GM12891 (cell line): Measurements from ENCODE around the gene FIGN.

ENCODE experiments used
- DNase-seq: peaks from one replicate; pipeline ENCODE4 v3.0.0; 2011; ENCODE audit warnings: low spot score; ENCODE audit not compliant: insufficient read length
- FAIRE-seq: peaks from 2 replicates; lab custom pipeline; 2011; peaks lifted over from hg19 to GRCh38; lab: Jason Lieb, UNC
- PAX5 ChIP-seq: IDR thresholded peaks from 2 replicates; pipeline ENCODE4 v1.6.1; 2011; ENCODE audit warnings: low read length, moderate library complexity, mild to moderate bottlenecking; ENCODE audit not compliant: insufficient read depth, severe bottlenecking
- POLR2A ChIP-seq: IDR thresholded peaks from 2 replicates; pipeline ENCODE4 v1.6.1; 2011; ENCODE audit warnings: low read depth, low read length, control low read depth
- POLR2AphosphoS5 ChIP-seq: IDR thresholded peaks from 2 replicates; pipeline ENCODE4 v1.6.1; 2011; ENCODE audit warnings: low read depth, low read length, control low read depth
- POU2F2 ChIP-seq: IDR thresholded peaks from 2 replicates; pipeline ENCODE4 v1.6.1; 2011; ENCODE audit warnings: low read depth, mild to moderate bottlenecking, control low read depth, low read length, moderate library complexity
- SPI1 ChIP-seq: IDR thresholded peaks from 2 replicates; pipeline ENCODE4 v1.6.1; 2011; ENCODE audit warnings: low read depth, low read length, control low read depth
- TAF1 ChIP-seq: IDR thresholded peaks from 2 replicates; pipeline ENCODE4 v1.6.1; 2011; ENCODE audit warnings: low read depth, low read length, control low read depth

The FIGN gene

GRCh38 chr2:163737563-163737962, 1.8 kb upstream of the FIGN start:
- FAIRE-seq (no peak), DNase-seq (no peak)
- TF ChIP-seq POLR2A (no peak), SPI1 (no peak), TAF1 (no peak), POU2F2 (no peak), POLR2AphosphoS5 (no peak), PAX5 (no peak)

DNA sequence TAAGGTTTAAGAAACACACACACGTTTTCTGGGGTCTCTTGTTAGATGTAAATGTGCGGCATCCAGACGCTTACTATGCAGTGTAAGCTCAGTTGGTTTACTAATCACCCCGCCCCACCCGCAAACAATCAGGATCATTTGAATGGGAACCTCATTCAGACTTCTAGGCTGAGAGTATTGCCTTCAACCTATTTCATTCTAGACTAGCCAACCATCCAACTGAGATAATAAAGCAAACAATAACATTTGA, 1.3 kb upstream of the FIGN start:
- TF ChIP-seq POU2F2 (no peak), POLR2AphosphoS5 (no peak), SPI1 (no peak), POLR2A (no peak), PAX5 (no peak), TAF1 (no peak)
- no peak for FAIRE-seq
- DNase-seq = no peak

GRCh38 chr2:163736433-163737189, 803 bp upstream of the FIGN start:
- peak; percentile 9 for DNase-seq
- no peak for FAIRE-seq
- no peak for TF ChIP-seq TAF1
- no peak for TF ChIP-seq POLR2A
- no peak for TF ChIP-seq SPI1
- TF ChIP-seq POLR2AphosphoS5 = no peak
- TF ChIP-seq PAX5 = no peak
- TF ChIP-seq POU2F2 = no peak

GRCh38 chr2:163734881-163735684, 725 bp downstream of the FIGN start:
- TF ChIP-seq TAF1 = no peak
- no peak for TF ChIP-seq POU2F2
- TF ChIP-seq POLR2A = no peak
- TF ChIP-seq SPI1 = no peak
- TF ChIP-seq POLR2AphosphoS5 = no peak
- no peak for TF ChIP-seq PAX5
- no peak for DNase-seq
- no peak for FAIRE-seq

DNA sequence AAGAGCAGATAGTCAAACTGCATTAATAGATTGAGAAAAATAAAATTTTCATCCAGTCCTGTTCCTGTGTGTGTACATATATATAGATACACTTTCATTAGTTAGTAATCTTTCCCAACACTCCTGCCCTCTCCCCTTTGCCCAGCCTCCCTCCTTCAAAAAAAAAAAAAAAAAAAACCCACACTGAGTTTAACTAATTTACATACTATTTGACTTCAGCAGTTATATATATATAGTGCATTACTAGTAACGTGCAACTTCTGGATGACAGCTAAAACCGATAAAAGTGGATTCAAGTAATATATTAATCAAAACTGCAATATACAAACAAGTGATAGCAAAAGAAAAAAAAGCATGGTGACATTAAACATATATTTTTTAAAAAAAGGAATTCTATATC, 1.4 kb downstream of the FIGN start:
- TF ChIP-seq TAF1 (no peak), SPI1 (no peak), PAX5 (no peak), POLR2AphosphoS5 (no peak), POU2F2 (no peak), POLR2A (no peak)
- no peak for FAIRE-seq

DNA sequence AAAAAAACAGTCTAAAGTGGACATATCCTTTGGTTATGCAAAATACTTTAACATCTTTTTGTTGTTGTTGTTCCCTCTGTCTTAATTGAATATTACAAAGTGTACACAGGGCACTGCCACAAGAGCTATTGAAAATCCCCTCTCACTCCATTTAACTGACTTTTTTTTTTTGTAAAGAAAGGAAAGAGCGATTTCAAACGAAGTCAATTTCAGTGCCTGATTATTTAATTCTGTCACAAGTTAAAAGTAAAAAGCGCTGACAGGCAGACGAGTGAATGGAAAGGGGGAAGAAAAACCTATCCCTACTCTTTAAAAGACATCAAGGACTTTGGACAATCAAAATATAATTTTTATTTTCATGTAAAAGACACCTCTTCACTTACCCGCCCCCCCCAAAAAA, 1.9 kb downstream of the FIGN start:
- TF ChIP-seq POU2F2 (no peak), POLR2AphosphoS5 (no peak), PAX5 (no peak), TAF1 (no peak), POLR2A (no peak), SPI1 (no peak)
- FAIRE-seq (no peak), DNase-seq (no peak)

More for the DNA sequence above, 1.4 kb downstream of the FIGN start:
- no peak for DNase-seq

GRCh38 chr2:163733301-163733938, 2.4 kb downstream of the FIGN start:
- no peak for DNase-seq
- FAIRE-seq = no peak
- no peak for TF ChIP-seq PAX5
- no peak for TF ChIP-seq POLR2AphosphoS5
- no peak for TF ChIP-seq TAF1
- no peak for TF ChIP-seq POLR2A
- TF ChIP-seq POU2F2 = no peak
- no peak for TF ChIP-seq SPI1

- DNase-seq (no peak), FAIRE-seq (no peak)
- TF ChIP-seq TAF1 (no peak), POU2F2 (no peak), POLR2A (no peak), PAX5 (no peak), POLR2AphosphoS5 (no peak), SPI1 (no peak)
Measured at GRCh38 chr2:163732727-163733126, 3.1 kb downstream of the FIGN start.

DNA sequence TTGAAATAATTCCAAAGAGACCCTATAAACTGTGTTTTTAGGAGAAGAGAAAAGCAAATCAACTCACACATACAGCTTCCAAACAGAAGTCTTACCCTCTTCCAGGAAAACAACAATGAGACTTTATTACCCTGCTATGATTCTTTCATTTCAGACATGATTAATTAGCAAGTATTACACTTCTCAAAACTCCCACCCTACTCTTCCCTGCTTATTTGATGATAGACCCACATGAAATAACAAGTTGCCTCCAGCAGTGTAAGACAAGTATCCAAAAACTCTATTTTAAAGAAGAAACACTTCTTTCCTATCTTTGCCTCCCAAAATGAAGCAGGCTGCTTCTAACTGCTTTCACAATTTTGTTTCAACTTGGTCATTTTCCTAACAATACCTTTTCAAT, 4.1 kb downstream of the FIGN start:
- no peak for FAIRE-seq
- no peak for DNase-seq
- TF ChIP-seq SPI1 = no peak
- TF ChIP-seq POLR2AphosphoS5 = no peak
- no peak for TF ChIP-seq POLR2A
- no peak for TF ChIP-seq PAX5
- no peak for TF ChIP-seq POU2F2
- TF ChIP-seq TAF1 = no peak

- no peak for TF ChIP-seq POLR2A
- TF ChIP-seq POU2F2 = no peak
- no peak for TF ChIP-seq TAF1
- TF ChIP-seq POLR2AphosphoS5 = no peak
- TF ChIP-seq PAX5 = no peak
- TF ChIP-seq SPI1 = no peak
- FAIRE-seq = no peak
- DNase-seq = no peak
Measured at GRCh38 chr2:163730556-163730955, 5.3 kb downstream of the FIGN start.
